Skeletal muscle tissue (tissue), 4 donors: Measurements from ENCODE around the gene ANO4. TPM values are rescaled to one million over a fixed set of nuclear protein-coding genes. Genes with fewer than 3 reads are reported as not detected.
"Not testable (repeated sequence)": the region's sequence is repeated elsewhere in the genome, so short reads cannot be mapped to it uniquely, and the experiment has no call there.

Experiments used
- H3K27ac ChIP-seq: one replicate; pipeline ENCODE4 v1.7.0; 2013; ENCODE audit warnings: mild to moderate bottlenecking, low read depth, low read length, inconsistent platforms
- H3K27me3 ChIP-seq, 3 donors: one replicate each; pipeline ENCODE4 v1.7.0; 2013; ENCODE audit warnings: low read length in 3 of 3; ENCODE audit not compliant: control insufficient read depth in 3 of 3, insufficient read depth in 3 of 3
- H3K36me3 ChIP-seq, 3 donors: one replicate each; pipeline ENCODE4 v1.7.0; 2013; ENCODE audit warnings: low read length in 3 of 3; ENCODE audit not compliant: control insufficient read depth in 3 of 3, insufficient read depth in 3 of 3
- H3K4me1 ChIP-seq, 3 donors: one replicate each; pipeline ENCODE4 v1.7.0; 2013; ENCODE audit warnings: low read length in 3 of 3, mild to moderate bottlenecking in 3 of 3; ENCODE audit not compliant: control insufficient read depth in 3 of 3, insufficient read depth in 3 of 3
- H3K4me3 ChIP-seq, 3 donors: one replicate each; pipeline ENCODE4 v1.7.0; 2013; ENCODE audit warnings: low read length in 3 of 3
- H3K9ac ChIP-seq, 3 donors: one replicate each; pipeline ENCODE4 v1.7.0; 2013; ENCODE audit warnings: low read length in 3 of 3, mild to moderate bottlenecking in 3 of 3, moderate library complexity in 2 of 3, low read depth in 1 of 3
- H3K9me3 ChIP-seq, 3 donors: one replicate each; pipeline ENCODE4 v1.7.0; 2013; ENCODE audit warnings: low read length in 3 of 3; ENCODE audit not compliant: control insufficient read depth in 3 of 3
- total RNA-seq: library from RNA; depleted of rRNA; stranded (reverse); fragments of >200 nt; gene quantifications from one replicate; pipeline ENCODE4 v1.2.3, GENCODE V29; 2014
- donor health status: Osteomylitis.

ANO4 gene
- total RNA-seq, 1 donor from 2014 or later: 0.52 TPM

- no peaks in the 10 kb centered on the region for H3K9me3 ChIP-seq
- H3K36me3 ChIP-seq: no peaks in the 10 kb centered on the region
- no peak overlapping the region for H3K4me3 ChIP-seq
- H3K27ac ChIP-seq: no peak overlapping the region
- H3K4me1 ChIP-seq: no peaks in the 10 kb centered on the region
- no peak overlapping the region for H3K9ac ChIP-seq
- H3K27me3 ChIP-seq: no peaks in the 10 kb centered on the region
Observed at GRCh38 chr12:101086490-101087135, 292.0 kb downstream of the ANO4 start.

- H3K9ac ChIP-seq: no peak overlapping the region
- no peaks in the 10 kb centered on the region for H3K9me3 ChIP-seq
- H3K4me3 ChIP-seq: no peak overlapping the region
Observed at GRCh38 chr12:101087920-101088319, 293.3 kb downstream of the ANO4 start.

GRCh38 chr12:101089271-101089670, 294.7 kb downstream of the ANO4 start:
- Histone ChIP-seq H3K27ac (no peak overlapping the region), H3K4me3 (no peak overlapping the region), H3K36me3 (no peaks in the 10 kb centered on the region), H3K9me3 (no peaks in the 10 kb centered on the region), H3K4me1 (no peaks in the 10 kb centered on the region), H3K27me3 (no peaks in the 10 kb centered on the region), H3K9ac (no peak overlapping the region)

More at GRCh38 chr12:101087920-101088319, 293.3 kb downstream of the ANO4 start:
- H3K27me3 ChIP-seq: no peaks in the 10 kb centered on the region
- no peaks in the 10 kb centered on the region for H3K36me3 ChIP-seq
- no peaks in the 10 kb centered on the region for H3K4me1 ChIP-seq
- no peak overlapping the region for H3K27ac ChIP-seq

GRCh38 chr12:101090222-101090621, 295.6 kb downstream of the ANO4 start:
- not testable (repeated sequence) for H3K4me3 ChIP-seq, H3K4me1 ChIP-seq

GRCh38 chr12:101097829-101098580, 303.4 kb downstream of the ANO4 start:
- H3K4me3 ChIP-seq: no peak overlapping the region
- no peaks in the 10 kb centered on the region for H3K4me1 ChIP-seq
- no peaks in the 10 kb centered on the region for H3K27me3 ChIP-seq
- H3K36me3 ChIP-seq: no peaks in the 10 kb centered on the region
- no peak overlapping the region for H3K27ac ChIP-seq
- no peak overlapping the region for H3K9ac ChIP-seq
- no peaks in the 10 kb centered on the region for H3K9me3 ChIP-seq

More at GRCh38 chr12:101090222-101090621, 295.6 kb downstream of the ANO4 start:
- not testable (repeated sequence) for H3K27ac ChIP-seq, H3K36me3 ChIP-seq, H3K27me3 ChIP-seq, H3K9me3 ChIP-seq, H3K9ac ChIP-seq

- no peaks in the 10 kb centered on the region for H3K9me3 ChIP-seq
- H3K4me3 ChIP-seq: no peak overlapping the region
- no peak overlapping the region for H3K27ac ChIP-seq
Observed at GRCh38 chr12:101107032-101107763, 312.6 kb downstream of the ANO4 start.

GRCh38 chr12:101108130-101108529, 313.6 kb downstream of the ANO4 start:
- H3K36me3 ChIP-seq: no peaks in the 10 kb centered on the region
- H3K27ac ChIP-seq: no peak overlapping the region
- no peaks in the 10 kb centered on the region for H3K9me3 ChIP-seq
- H3K4me3 ChIP-seq: no peak overlapping the region
- no peaks in the 10 kb centered on the region for H3K27me3 ChIP-seq
- H3K4me1 ChIP-seq: no peaks in the 10 kb centered on the region
- no peak overlapping the region for H3K9ac ChIP-seq

More at GRCh38 chr12:101107032-101107763, 312.6 kb downstream of the ANO4 start:
- H3K27me3 ChIP-seq: no peaks in the 10 kb centered on the region
- no peaks in the 10 kb centered on the region for H3K4me1 ChIP-seq
- H3K9ac ChIP-seq: no peak overlapping the region
- H3K36me3 ChIP-seq: no peaks in the 10 kb centered on the region

GRCh38 chr12:101110866-101111265, 316.3 kb downstream of the ANO4 start:
- H3K9ac ChIP-seq: no peak overlapping the region
- H3K36me3 ChIP-seq: no peaks in the 10 kb centered on the region
- H3K27me3 ChIP-seq: no peaks in the 10 kb centered on the region
- H3K9me3 ChIP-seq: no peaks in the 10 kb centered on the region
- H3K4me1 ChIP-seq: no peaks in the 10 kb centered on the region
- no peak overlapping the region for H3K27ac ChIP-seq
- no peak overlapping the region for H3K4me3 ChIP-seq

- Histone ChIP-seq H3K9me3 (no peaks in the 10 kb centered on the region), H3K36me3 (no peaks in the 10 kb centered on the region), H3K27ac (no peak overlapping the region), H3K27me3 (no peaks in the 10 kb centered on the region), H3K9ac (no peak overlapping the region), H3K4me1 (no peaks in the 10 kb centered on the region), H3K4me3 (no peak overlapping the region)
Observed at GRCh38 chr12:101111441-101111840, 316.9 kb downstream of the ANO4 start.

GRCh38 chr12:101115326-101115725, 320.8 kb downstream of the ANO4 start:
- Histone ChIP-seq H3K9ac (no peak overlapping the region), H3K9me3 (peaks cover 0 to 4% (median 2%) of the 10 kb centered on the region in 3 donors), H3K36me3 (no peaks in the 10 kb centered on the region), H3K27ac (no peak overlapping the region), H3K4me3 (no peak overlapping the region), H3K4me1 (no peaks in the 10 kb centered on the region), H3K27me3 (no peaks in the 10 kb centered on the region)
